GM19238 (cell line): ENCODE measurements around the gene TWF1.
A peak's percentile ranks its signal among the peaks of the same experiment; 100 is the strongest.
"Not testable (repeated sequence)": the region's sequence is repeated elsewhere in the genome, so short reads cannot be mapped to it uniquely, and the experiment has no call there.

Source experiments
- DNase-seq: peaks from one replicate; pipeline ENCODE4 v3.0.0; 2011; ENCODE audit warnings: low spot score; ENCODE audit not compliant: insufficient read length

The TWF1 gene

GRCh38 chr12:43805860-43806736 lies at the start of gene TWF1:
TSS of gene TWF1 (minus strand) at chr12:43806317. CDS start at chr12:43806245, 72 bp downstream.
- DNase-seq = peak; percentile 74

GRCh38 chr12:43852744-43853143 lies 46.6 kb upstream of the TWF1 start:
- no peak for DNase-seq

DNA sequence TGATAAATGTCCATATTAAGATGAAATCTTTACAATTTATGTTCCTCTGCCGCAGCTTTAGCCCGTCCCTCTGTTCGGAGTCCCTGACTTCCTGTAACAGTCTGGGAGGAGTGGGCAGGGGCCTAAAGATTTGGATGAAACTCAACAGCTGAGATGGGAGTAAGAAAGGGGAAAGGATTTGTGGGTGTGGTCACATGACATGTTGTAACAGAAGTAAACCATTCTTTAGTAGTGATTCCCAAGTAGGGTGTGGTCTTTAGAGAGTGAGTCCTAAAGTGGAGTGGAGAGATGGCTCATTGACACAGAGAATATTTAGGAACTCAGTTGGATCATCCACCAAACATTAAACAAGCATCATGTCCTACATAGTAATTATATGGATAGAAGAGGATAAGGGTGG lies 42.7 kb upstream of the TWF1 start:
- no peak for DNase-seq

GRCh38 chr12:43848226-43848507 lies 42.0 kb upstream of the TWF1 start:
- no peak for DNase-seq

GRCh38 chr12:43847425-43848225 lies 41.5 kb upstream of the TWF1 start:
- DNase-seq = not testable (repeated sequence)

GRCh38 chr12:43842259-43842658 lies 36.1 kb upstream of the TWF1 start:
- no peak for DNase-seq

DNA sequence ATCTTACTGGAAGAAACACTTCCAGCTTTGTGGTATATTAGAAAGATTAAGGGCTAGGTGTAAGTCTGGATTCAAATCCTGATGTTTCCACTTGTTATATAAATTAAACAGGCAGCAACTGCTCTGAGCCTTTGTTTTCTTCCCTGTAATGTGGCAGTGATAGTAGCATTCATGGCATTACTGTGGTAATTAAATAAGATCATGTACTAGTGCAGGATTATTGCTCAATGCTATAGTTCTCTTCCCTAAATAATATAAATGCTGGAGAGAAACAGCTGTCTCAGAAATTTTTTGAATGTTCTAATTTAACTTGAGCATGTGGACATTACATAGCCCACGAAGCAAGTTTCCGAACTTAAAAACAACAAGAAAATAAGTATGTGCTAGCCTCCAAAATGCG lies 35.1 kb upstream of the TWF1 start:
- no peak for DNase-seq

- DNase-seq = no peak
These were observed 34.2 kb upstream of the TWF1 start for GRCh38 chr12:43840338-43840737.

- DNase-seq = no peak
These were observed 30.4 kb upstream of the TWF1 start for GRCh38 chr12:43836475-43836989.

DNA sequence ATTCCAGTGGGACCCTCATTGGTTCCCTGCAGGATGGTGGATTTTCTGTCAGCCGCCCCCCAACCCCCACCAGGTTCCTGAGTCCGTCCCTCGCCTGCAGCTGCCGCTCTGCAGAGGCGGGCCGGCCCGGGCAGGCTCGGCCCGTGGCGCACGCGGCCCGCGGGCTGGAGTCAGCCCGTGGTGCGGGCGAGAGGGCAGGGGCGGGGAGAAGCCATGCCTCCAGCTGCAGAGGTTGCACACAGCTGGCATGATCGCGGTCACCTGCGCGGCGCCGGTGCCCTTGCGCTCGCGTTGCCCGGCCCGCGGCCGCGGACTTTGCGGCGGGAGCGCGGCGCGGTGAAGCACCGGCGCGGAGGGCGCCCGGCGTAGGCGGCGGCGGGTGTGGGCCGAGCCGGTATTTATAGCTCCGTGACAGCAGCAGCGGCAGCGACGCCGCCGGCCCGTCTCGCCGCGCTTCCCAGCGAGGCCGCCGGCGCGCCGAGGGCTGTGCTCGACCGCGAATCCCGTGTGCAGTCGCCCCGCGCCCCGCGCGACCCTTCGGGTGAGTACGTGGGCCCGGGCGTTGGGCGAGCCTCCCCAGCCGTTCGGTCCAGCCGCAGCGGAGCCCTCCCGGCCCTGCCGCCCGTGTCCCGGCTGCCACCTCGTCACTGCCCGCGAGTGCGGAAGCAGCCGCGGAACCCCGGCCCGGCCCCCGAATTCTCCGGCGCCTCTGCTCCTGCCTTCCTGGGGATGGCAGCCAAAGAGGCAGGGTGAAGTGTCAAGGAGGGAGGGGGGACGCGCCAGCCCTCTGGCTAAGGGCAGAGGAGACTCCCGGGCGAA lies 29.7 kb upstream of the TWF1 start, which contains the start of gene TMEM117:
Gene TMEM117, plus strand, starts transcription at position 426 of the 819 bp plus-strand sequence.
- peak; percentile 71 for DNase-seq

- DNase-seq = no peak
These were observed 29.1 kb upstream of the TWF1 start for GRCh38 chr12:43835264-43835655.

DNA sequence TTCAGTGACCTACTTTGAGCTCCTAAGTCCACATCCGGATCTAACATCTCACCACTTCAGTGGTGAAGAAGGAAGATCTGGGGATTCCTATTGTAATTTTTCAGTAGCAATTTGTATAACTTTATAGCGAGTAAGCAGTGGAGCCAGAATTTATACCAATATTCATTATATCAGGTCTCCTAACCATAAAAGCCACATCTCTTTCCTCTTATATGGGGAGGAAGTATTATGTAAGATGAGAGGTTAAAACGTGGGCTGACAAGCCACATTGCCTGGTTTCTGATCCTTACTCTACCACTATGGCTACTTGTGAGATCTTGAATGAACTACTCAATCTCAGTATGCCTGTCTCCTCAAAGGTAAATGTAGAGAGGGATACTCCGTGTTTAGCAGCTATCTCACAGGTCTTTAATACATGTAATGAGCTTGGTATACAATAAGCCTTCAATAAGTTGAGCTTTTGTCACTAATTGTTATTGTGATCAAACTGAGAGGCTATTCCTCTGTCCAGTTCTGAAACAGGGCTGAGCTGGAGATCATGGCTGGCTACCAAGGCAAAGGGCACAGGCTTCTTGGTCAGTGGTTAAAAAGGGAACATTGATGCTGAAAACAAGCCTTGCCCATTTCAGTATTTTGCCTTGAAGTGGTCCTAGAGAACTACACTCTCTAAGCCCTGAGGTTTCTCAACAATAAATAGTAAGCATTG lies 26.5 kb upstream of the TWF1 start:
- no peak for DNase-seq

GRCh38 chr12:43827093-43827492 lies 21.0 kb upstream of the TWF1 start:
- no peak for DNase-seq

- no peak for DNase-seq
These were observed 20.6 kb upstream of the TWF1 start for GRCh38 chr12:43826681-43827080.

DNA sequence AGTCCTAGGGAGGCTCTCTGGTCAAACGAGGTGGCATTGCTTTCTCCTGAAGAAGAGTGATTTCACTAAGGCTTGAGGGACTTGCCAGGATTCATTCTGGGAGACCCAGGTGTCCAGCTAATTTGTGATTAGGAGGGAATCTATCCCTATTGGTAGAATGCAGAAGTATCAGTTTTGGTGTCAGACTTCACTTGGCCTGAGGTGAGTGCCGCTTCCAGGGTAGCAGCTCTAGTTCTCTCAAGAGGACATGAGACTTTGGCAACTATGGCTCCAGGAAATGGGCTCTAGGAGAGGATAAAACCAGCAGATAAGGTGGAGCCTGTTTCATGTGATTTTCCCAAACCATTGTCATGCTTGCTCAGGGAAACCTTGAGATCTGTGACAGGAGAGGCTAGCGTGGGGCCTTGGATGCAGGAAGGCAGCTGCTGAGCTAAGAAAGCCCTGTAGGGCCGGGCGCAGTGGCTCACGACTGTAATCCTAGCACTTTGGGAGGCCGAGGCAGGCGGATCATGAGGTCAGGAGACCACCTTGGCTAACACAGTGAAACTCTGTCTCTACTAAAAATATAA lies 18.2 kb upstream of the TWF1 start:
- no peak for DNase-seq

GRCh38 chr12:43816168-43816567 lies 10.1 kb upstream of the TWF1 start:
- DNase-seq = no peak

DNA sequence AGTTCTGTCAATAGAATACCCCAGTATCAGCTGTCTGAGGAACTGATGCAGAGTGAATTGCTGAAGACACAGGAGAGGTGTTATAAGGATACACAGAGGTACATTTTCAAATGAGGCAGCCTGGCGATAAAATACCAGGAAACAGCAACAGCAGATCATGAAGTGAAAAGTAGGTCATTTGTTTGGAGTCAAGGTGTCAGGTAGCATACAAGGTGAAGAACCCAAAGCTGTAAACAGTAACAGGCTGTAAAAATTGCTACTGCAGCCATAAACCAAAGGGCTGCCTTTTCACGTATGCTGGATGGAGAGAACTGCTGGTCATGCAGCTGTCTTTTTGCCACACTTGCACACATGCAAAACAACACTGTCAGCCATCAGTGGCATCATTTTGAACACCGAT lies 9.3 kb upstream of the TWF1 start:
- no peak for DNase-seq

DNA sequence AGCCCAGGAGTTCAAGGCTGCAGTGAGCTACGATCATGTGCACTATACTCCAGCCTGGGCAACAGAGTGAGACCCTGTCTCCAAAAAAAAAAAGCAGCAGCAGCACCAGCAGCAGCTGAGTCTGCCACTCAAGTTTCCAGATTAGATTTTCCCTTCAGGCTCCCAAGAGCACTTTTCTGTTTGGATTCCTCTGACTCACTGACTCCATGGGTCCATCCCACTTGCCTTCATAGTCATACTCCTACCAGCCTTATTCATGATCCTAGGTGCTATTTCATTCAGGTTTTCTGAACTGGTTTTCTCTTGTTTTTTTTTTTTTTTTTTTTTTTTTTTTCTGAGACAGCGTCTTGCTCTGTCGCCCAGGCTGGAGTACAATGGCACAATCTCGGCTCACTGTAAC lies 6.8 kb upstream of the TWF1 start:
- DNase-seq = no peak

DNA sequence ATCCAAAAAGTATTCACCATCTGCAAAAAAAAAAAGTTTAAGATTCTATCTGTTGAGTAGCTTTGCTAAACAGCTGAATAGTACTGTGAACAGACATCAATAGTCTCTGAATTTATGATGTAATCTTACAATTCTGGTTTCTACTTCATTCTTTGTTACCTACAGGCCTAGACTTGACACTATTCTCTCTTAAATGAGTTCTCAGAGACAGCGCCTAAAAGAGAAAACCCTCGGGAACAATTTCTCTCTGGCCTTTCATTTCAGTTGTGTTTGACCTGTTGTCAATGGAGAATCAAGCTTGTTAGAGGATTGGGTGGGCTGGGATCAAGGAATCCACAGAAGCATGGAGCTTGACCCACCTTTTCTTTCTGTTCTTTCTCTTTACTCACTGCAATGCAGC lies 5.9 kb upstream of the TWF1 start:
- DNase-seq = no peak

GRCh38 chr12:43807386-43807785 lies 1.3 kb upstream of the TWF1 start:
- no peak for DNase-seq

- DNase-seq = no peak
These were observed 588 bp upstream of the TWF1 start for GRCh38 chr12:43806737-43807072.
